NOMO-1 treated with DMSO at 0.1 percent for 48 hours (cell line): ENCODE measurements around the gene FAM117B.
"Not testable (repeated sequence)": the region's sequence is repeated elsewhere in the genome, so short reads cannot be mapped to it uniquely, and the experiment has no call there.

ENCODE experiments used
- DNase-seq: peaks from one replicate; lab custom pipeline; 2025; ENCODE audit not compliant: unreplicated experiment; lab: John Stamatoyannopoulos, UW

Gene FAM117B

DNA sequence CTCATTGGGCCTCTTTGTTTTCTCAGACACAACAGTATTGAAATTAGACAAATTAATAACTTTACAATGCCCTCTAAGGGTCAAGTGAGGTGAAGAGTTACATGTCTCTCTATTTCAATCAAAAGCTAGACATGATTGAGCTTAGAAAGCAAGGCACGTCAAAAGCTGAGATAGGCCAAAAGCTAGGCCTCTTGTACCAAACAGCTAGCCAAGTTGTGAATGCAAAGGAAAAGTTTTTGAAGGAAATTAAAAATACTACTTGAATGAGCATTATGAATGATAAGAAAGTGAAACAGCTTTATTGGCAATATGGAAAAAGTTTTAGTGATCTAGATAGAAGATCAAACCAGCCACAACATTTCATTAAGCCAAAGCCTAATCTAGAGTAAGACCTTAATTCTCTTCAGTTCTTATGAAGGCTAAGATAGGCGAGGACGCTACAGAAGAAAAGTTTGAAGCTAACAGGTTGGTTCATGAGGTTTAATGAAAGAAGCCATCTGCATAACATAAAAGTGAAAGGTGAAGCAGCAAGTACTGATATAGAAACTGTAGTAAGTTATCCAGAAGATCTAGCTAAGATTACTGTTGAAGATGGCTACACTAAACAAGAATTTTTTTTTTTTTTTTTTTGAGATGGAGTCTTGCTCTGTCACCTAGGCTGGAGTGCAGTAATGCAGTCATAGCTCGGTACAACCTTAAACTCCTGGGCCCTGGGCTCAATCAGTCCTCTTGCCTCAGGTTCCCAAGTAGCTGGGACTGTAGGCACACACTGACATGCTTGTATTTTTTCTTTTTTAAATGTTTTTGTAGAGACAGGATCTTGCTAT, 65.5 kb downstream of the FAM117B start:
- no peak for DNase-seq

DNA sequence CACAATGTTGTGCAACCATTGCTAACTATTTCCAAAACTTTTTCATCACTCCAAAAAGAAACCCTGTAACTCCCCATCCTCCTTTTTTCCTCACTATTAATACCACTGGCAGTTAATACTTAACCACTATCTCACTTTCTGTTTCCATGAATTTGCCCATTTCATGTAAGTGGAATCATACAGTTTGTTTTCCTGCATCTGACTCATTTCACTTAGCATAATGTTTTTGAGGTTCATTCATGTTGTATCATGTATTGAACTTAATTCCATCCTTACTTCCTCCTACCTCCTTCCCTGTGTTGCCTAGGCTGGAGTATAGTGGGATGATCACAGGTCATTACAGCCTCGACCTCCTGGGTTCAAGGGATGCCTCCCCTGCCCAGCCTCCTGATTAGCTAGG, 68.3 kb downstream of the FAM117B start:
- DNase-seq: no peak

DNA sequence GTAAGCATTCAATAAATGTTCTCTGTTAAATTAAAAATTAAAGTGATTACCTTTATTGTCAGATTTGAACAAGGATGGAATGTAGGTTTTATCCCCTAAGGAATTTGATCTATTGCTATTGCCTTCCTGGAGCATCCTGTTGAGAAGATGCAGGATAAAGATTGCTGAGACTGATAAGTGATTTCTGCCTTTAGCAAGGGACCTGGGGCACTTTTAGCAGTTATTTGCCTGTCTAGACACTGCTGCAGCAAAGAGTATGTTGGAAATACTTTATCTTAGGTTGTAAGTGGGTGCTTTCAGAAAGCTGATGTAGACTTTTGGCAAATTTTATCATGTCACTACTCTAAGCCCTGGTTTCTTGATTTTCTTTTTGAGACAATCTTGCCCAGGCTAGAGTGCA, 69.5 kb downstream of the FAM117B start:
- DNase-seq: no peak

DNA sequence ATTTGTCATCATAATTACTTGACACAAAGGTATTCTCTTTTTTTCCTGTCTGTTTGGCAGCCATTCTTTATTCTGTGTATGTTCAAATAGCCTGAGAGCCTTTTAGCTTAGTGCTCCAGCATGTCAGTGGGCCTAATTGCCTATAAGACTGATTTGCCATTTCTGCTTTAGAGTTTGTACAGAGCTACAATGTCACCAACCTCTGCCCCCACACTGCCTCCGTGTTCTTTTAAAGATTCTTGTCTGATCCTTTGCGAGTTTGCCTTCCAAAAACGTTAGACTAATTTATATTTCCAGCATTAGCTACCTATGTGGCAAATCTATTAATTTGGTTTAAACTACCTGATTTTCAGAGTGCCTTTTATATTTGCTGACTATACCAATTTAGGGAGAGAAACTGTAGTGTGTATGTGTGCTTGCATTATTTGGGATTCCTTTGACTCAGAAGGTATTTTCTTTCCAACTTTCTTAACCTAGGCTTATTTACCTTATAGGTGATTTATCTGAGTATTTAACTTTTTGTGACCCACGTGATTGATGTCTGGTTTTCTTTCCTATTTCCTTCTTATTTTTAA, 70.8 kb downstream of the FAM117B start:
- no peak for DNase-seq

DNA sequence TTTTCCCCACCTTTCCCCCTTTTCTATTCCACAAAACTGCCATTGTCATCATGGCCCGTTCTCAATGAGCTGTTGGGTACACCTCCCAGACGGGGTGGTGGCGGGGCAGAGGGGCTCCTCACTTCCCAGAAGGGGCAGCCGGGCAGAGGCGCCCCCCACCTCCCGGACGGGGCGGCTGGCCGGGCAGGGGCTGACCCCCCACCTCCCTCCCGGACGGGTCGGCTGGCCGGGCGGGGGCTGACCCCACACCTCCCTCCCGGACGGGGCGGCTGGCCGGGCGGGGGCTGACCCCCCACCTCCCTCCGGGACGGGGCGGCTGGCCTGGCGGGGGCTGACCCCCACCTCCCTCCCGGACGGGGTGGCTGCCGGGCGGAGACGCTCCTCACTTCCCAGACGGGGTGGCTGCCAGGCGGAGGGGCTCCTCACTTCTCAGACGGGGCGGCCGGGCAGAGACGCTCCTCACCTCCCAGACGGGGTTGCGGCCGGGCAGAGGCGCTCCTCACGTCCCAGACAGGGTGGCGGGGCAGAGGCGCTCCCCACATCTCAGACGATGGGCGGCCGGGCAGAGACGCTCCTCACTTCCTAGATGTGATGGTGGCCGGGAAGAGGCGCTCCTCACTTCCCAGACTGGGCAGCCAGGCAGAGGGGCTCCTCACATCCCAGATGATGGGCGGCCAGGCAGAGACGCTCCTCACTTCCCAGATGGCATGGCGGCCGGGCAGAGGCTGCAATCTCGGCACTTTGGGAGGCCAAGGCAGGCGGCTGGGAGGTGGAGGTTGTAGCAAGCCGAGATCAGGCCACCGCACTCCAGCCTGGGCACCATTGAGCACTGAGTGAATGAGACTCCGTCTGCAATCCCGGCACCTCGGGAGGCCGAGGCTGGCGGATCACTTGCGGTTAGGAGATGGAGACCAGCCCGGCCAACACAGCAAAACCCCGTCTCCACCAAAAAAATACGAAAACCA, 80.5 kb downstream of the FAM117B start:
- not testable (repeated sequence) for DNase-seq

DNA sequence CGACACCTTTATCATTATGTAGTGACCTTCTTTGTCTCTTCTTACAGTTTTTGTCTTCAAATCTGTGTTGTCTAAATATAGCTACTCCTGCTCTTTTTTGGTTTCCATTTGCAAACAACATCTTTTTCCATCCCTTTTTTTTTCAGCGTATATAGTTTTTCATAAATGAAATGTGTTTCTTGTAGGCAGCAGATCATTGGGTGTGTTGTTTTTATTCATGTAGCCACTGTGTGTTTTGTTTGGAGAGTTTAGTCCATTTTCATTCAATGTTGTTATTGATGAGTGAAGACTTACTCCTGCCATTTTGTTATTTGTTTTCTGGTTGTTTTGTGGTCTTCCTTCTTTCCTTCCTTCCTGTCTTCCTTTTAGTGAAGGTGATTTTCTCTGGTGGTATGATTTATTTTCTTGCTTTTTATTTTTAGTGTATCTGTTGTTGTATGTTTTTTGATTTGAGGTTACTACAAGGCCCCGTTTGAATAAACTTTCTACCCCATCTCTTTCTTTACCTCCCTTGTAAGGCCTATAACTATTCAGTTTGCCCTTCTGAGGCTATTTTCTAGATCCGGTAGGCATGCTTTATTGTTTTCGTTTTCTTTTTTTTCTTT, 81.4 kb downstream of the FAM117B start:
- DNase-seq: no peak

DNA sequence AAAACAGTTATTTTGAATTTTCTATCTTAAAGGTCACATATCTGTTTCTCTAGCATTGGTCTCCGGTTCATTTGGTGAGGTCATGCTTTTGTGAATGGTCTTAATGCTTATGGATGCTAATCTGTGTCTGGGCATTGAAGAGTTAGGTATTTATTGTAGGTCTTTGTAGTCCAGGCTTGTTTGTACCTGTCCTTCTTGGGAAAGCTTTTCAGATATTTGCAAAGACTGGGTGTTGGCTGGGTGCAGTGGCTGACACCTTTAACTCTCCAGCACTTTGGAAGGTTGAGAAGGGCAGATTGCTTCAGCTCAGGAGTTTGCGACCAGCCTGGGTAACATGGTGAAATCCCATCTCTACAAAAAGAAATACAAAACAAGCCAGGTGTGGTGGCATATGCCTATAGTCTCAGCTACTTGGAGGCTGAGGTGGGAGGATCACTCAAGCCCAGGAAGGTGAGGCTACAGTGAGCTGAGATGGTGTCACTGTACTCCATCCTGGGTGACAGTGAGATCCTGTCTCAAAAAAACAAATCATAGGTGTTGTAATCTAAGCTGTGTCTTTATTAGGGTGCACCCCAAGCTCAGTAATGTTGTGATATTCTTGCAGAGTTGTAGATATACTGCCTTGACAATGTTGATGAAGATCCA, 82.3 kb downstream of the FAM117B start:
- DNase-seq: no peak

DNA sequence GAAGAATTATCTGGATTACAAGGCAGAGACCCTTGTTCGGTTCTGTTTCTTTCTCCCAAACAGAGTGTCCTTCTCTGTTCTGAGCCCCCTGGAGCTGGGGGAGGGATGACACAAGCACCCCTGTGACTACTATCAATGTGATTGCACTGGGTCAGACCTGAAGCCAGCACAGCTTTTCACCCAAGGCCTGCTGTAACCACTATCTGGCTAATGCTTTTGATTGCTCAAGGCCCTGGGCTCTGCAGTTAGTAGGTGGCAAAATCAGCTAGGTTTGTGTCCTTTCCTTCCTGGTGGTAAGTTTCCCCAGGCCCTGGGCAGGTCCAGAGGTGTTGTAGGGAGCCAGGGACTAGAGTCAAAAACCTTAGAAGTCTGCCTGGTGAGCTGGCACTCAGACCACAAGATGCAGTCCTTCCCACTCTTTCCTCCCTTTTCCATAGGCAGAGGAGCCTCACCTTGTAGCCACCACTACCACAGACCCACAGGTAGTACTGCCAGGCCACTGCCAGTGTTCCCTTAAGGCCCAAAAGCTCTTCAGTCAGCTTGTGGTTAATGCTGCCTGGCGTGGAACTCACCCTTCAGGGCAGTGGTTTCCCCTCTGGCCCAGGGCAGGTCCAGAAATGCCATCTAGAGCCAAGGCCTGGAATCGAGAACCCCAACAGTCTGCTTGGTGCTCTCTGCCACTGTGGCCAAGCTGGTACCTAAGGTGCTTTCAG, 83.0 kb downstream of the FAM117B start:
- DNase-seq: no peak

DNA sequence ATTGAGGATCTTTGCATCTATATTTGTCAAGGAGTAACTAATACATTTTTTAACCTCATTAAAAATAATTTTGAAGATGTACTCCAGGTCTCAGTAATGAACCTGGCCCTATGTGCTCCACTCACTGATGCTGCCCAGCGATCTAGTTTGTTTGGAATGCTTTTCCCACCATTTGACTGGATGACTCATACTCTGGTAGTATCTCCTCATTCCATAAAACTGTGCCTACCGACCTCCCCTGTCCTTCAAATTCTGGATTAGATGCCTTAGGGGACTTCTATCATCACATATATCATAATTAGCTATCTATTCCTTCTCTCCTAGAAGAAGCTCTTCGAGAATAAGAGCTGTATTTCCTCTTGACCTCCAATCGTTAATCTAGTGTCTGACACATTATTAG, 83.8 kb downstream of the FAM117B start:
- no peak for DNase-seq

DNA sequence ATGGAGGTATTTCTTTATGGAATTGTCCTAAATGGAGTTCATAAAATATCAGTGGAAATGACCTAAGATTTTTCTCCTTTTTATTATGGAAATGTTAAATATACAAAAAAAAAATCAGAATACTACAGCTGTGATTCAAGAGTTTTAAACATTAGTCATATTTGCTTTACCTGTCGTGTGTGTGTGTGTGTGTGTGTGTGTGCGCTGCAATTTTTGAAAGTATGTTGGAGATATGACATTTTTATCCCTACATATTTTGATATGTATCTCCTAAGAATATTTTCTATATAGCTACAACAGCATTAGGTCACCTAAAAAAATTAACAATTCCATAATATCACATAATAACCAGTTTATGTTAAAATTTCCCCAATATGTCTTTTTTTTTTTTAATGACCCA, 85.5 kb downstream of the FAM117B start:
- DNase-seq: no peak

DNA sequence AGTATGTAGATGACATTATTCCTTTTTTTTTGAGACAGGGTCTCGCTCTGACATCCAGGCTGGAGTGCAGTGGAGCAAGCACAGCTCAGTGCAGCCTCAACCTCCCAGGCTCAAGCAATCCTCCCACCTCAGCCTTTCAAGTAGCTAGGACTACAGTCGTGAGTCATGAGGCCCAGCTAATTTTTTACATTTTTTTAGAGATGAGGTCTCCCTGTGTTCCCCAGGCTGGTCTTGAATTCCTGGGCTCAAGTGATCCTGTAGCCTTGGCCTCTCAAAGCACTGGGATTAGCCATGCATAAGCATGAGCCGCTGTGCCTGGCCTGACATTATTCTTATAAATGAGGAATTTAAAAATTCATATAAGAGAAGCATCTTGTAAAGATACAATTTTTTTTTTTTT, 86.9 kb downstream of the FAM117B start:
- DNase-seq: no peak

DNA sequence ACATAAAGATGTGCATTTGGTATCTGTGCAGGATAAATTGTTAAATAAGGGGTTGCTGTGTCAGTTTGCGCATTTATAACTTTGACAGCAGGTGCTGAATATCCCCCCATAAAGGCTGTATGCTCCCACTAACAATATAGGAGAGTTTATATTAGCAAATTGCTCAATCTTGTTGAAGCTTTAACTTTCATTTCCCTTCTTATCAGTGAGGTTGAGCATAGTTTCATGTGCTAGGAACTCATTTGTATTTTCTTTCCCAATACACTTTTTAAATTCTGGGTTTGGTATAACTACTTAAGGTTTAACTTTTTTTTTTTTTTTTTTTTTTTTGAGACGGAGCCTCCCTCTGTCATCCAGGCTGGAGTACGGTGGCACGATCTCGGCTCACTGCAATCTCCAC, 89.0 kb downstream of the FAM117B start:
- peak; percentile 65 for DNase-seq

DNA sequence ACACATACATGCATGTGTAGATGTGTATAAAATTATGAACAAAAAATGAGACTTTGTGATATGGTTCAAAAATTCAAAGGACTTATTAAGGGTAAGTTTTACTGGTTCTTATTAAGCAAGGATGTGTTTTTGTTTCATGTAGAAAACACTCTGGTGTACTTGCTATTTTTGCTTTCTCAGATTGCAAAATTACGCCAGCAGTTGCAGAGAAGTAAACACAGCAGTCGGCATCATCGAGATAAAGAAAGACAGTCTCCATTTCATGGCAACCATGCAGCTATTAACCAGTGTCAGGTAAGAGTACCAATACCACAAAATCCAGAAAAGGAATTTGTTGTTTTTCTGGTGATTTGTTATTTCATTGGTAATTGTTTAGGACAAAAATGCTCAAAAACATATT, 91.3 kb downstream of the FAM117B start:
- no peak for DNase-seq

DNA sequence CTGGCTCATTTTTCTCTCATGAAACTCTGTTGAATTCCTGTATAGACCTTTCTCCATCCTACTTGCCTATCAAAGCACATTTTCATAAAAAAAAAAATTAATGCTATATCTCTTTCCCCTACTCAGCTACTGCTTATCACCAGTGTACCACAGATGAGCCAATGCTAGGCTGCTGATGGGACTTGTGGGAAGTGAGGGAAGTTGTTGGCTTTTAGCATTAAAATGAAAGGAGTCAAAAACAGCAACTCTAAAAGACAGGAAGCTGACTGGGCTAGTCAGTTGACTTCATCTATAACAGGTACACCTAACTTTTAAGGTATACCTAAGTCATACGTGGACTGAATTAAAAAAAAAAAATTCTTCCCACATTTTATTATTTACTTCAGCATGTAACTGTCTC, 102.1 kb downstream of the FAM117B start:
- no peak for DNase-seq

DNA sequence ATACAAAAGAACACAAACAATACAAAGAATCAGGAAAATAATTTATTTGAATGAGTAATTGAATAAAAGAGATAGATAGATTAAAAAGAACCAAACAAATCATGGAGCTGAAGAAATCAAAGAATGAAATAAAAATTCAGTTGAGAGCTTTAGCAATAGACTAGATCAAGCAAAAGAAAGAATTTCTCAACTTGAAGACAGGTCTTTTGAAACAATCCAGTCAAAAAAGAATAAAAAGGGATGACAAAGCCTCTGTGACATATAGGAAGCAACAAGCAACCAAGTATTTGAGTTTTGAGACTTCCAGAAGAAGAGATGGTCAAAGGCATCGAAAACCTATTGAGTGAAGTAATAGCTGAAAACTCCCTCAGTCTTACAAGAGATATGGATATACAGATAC, 108.8 kb downstream of the FAM117B start:
- no peak for DNase-seq

DNA sequence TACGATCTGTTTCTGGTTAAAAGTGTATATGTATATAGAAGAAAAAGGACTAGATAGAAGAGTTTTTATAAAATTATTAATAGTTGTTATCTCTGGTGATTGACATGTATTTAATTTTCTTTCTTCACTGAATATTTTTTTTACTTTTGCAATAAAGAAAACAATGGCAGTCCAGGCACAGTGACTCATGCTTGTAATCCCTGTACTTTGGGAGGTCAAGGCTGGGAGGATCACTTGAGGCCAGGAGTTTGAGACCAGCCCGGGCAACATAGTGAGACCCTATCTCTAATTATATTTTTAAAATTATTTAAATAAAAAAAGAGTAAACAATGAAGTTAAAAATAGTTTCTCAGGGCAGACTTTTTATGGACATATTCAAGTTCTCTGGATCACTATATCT, 114.7 kb downstream of the FAM117B start:
- DNase-seq: no peak

DNA sequence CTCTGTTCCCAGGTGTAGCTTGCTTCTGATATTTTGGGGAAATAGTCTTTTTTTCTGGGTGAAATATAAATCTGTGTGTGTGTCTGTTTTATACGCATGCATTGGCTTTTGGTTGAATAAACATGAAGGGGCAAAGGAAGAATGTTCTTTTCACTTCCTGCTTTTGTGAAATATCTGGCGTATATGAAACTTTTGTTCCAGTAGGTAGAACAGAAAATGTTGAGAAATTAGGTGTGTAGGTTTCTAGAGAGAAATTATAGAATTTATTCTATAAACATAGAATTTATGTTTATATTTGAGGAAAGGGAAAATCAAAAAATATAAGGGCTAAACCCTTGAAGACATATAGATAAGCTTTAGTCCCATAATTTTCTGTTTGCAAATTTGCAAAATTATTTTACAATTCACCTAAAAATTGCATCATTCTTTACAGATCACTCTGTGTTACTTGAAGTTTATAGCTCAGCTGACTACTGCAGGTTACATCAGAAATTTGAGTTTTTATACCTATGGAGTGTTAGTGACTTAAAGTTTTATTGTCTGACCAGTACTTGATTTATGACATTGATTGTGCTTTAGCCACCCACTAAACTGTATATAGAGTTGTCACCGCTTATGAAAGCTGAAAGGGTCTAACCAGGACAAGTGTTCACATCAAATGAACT, 116.1 kb downstream of the FAM117B start:
- peak; percentile 56 for DNase-seq

DNA sequence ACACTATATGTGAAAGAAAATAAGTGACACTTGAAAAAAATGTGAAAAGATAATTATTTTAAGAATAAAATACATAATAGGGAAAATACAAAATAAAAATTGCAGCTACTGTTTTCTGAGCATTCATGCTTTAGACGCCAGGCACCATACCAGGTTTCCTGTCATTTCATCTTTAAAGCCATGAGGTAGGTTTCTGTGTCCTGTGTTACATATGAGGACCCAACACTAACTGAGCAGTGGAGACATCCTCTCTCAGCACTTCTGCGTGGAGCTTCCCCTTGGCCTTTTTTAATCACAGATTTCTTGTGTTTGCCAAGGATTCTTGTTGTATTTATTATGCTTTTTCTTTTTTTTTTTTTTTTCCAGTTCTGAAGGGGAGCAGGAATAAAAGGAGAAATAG, 117.3 kb downstream of the FAM117B start:
- DNase-seq: no peak

DNA sequence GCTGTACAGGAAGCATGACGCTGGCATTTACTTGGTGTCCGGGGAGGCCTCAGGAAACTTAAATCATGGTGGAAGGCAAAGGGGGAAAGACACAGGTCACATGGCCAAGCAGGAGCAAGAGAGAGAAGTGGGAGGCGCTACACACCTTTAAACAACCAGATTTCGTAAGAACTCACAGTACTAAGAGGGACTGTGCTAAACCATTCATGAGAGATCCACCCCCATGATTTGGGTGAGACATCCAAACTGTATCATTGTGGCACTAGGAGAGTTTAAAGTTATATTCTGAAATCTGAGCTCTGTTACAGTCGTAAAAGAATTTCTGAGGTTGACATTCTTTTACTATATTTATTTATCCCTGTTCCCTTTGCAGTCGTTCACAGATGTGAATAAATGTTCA, 120.2 kb downstream of the FAM117B start:
- no peak for DNase-seq

DNA sequence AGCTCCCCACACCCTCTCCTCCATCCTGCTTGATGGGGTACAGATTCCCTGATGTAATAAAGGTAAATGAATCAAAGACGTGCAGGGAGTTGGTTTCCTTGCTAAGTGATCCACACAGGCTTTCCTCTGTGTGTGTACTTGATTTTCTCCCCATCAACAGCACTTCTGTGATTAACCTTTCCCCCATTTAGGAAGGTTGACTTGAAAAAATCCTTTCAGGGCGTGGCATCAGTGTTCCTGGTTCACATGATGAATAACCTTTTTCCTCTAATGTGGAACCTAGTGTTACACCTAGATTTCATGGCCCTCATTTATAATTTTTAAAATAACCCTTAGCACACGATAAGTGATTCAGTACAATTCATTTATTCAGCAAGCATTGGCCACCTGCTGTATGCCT, 121.8 kb downstream of the FAM117B start:
- DNase-seq: no peak
